ENCODE measurements around the gene SLC22A16. TPM values are rescaled to one million over a fixed set of nuclear protein-coding genes. Genes with fewer than 3 reads are reported as not detected.
"Not testable (repeated sequence)": the region's sequence is repeated elsewhere in the genome, so short reads cannot be mapped to it uniquely, and the experiment has no call there.

SLC22A16 gene
- total RNA-seq, 1 experiment from 2014 or later = not detected

DNA sequence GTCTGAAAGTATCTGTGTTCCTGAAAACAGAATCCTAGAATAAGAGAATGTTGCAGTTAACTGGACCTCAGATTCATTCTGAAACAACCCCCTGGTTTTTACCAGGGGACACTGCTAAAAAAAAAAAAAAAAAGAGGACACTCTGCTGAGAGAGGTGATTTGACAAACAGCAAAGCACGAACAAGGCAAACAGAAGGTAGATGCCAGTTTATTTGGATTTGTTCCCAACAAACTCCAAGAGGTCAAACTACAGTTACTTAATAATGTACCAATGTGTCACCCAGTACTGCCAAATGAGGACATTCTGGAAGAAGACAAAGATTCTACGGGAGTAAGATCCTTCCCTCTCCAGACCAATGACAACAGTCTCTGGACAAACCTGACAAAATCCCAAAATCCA, 40.6 kb upstream of the SLC22A16 start:
- ChIA-PET CTCF (no interaction called here), POLR2A (no interaction called here)
- Mint-ChIP-seq H3K4me1 (peaks cover 17% of the 10 kb centered on the region), H3K4me3 (no peak overlapping the region), H3K36me3 (peaks cover 5% of the 10 kb centered on the region; the same call in 1 of the 2 replicates), H3K27me3 (ENCODE audit: low read depth) (peaks cover 29% of the 10 kb centered on the region), H3K27ac (no peak overlapping the region; the same call in 1 of the 2 replicates), H3K9me3 (peaks cover 7% of the 10 kb centered on the region)
- ATAC-seq = no peak
- no peak for DNase-seq (ENCODE audit: low spot score)
- TF ChIP-seq ATF6 (CRISPR knock-in tag; IDR thresholded peaks at IDR 0.05) (no peak), FOXP1 (CRISPR knock-in tag; IDR thresholded peaks at IDR 0.05; ENCODE audit: borderline replicate concordance) (no peak), GTF2I (CRISPR knock-in tag; conservative IDR thresholded peaks at IDR 0.05) (no peak), TP53 (CRISPR knock-in tag; IDR thresholded peaks at IDR 0.05) (no peak), CREB1 (CRISPR knock-in tag; IDR thresholded peaks at IDR 0.05) (no peak)

GRCh38 chr6:110514818-110515217, 38.4 kb upstream of the SLC22A16 start:
- Mint-ChIP-seq H3K36me3 (peaks cover 5% of the 10 kb centered on the region; the same call in 1 of the 2 replicates), H3K27ac (no peak overlapping the region)
- no peak for ATAC-seq

GRCh38 chr6:110512991-110513390, 36.6 kb upstream of the SLC22A16 start:
- no peak for DNase-seq (ENCODE audit: low spot score)
- ChIA-PET POLR2A (interaction anchor here (0.6 kb wide), 1 partner anchor 243 kb away, joined by 3 read pairs; no protein-coding TSS in a partner anchor), CTCF (no interaction called here)
- no peak for ATAC-seq
- Mint-ChIP-seq H3K4me1 (peaks cover 35% of the 10 kb centered on the region), H3K36me3 (peaks cover 10% of the 10 kb centered on the region), H3K4me3 (no peak overlapping the region), H3K27ac (no peak overlapping the region), H3K27me3 (ENCODE audit: low read depth) (peaks cover 69% of the 10 kb centered on the region), H3K9me3 (peaks cover 17% of the 10 kb centered on the region)
- TF ChIP-seq, protein P1, sequence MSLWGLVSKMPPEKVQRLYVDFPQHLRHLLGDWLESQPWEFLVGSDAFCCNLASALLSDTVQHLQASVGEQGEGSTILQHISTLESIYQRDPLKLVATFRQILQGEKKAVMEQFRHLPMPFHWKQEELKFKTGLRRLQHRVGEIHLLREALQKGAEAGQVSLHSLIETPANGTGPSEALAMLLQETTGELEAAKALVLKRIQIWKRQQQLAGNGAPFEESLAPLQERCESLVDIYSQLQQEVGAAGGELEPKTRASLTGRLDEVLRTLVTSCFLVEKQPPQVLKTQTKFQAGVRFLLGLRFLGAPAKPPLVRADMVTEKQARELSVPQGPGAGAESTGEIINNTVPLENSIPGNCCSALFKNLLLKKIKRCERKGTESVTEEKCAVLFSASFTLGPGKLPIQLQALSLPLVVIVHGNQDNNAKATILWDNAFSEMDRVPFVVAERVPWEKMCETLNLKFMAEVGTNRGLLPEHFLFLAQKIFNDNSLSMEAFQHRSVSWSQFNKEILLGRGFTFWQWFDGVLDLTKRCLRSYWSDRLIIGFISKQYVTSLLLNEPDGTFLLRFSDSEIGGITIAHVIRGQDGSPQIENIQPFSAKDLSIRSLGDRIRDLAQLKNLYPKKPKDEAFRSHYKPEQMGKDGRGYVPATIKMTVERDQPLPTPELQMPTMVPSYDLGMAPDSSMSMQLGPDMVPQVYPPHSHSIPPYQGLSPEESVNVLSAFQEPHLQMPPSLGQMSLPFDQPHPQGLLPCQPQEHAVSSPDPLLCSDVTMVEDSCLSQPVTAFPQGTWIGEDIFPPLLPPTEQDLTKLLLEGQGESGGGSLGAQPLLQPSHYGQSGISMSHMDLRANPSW (CRISPR knock-in tag; conservative IDR thresholded peaks at IDR 0.05; ENCODE audit: low read depth) = no peak

More at GRCh38 chr6:110514818-110515217, 38.4 kb upstream of the SLC22A16 start:
- H3K27me3 Mint-ChIP-seq (ENCODE audit: low read depth) = peaks cover 51% of the 10 kb centered on the region
- peaks cover 9% of the 10 kb centered on the region for H3K9me3 Mint-ChIP-seq
- ChIA-PET POLR2A (no interaction called here), CTCF (no interaction called here)
- TF ChIP-seq JUN (CRISPR knock-in tag; IDR thresholded peaks at IDR 0.05) (no peak), NR2C2 (CRISPR knock-in tag; IDR thresholded peaks at IDR 0.05) (no peak), ELF4 (CRISPR knock-in tag; IDR thresholded peaks at IDR 0.05; ENCODE audit: low read depth) (no peak), ZNF396 (CRISPR knock-in tag; IDR thresholded peaks at IDR 0.05; ENCODE audit: borderline replicate concordance) (no peak), FOXJ3 (CRISPR knock-in tag; IDR thresholded peaks at IDR 0.05; ENCODE audit: borderline replicate concordance) (no peak), RORB (CRISPR knock-in tag; IDR thresholded peaks at IDR 0.05) (no peak), MXD4 (CRISPR knock-in tag; IDR thresholded peaks at IDR 0.05; ENCODE audit: borderline replicate concordance) (no peak), NR3C1 (CRISPR knock-in tag; conservative IDR thresholded peaks at IDR 0.05; ENCODE audit: low read depth) (no peak)
- TF ChIP-seq, protein P2, sequence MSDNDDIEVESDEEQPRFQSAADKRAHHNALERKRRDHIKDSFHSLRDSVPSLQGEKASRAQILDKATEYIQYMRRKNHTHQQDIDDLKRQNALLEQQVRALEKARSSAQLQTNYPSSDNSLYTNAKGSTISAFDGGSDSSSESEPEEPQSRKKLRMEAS (CRISPR knock-in tag; IDR thresholded peaks at IDR 0.05) = no peak
- TF ChIP-seq, protein P3, sequence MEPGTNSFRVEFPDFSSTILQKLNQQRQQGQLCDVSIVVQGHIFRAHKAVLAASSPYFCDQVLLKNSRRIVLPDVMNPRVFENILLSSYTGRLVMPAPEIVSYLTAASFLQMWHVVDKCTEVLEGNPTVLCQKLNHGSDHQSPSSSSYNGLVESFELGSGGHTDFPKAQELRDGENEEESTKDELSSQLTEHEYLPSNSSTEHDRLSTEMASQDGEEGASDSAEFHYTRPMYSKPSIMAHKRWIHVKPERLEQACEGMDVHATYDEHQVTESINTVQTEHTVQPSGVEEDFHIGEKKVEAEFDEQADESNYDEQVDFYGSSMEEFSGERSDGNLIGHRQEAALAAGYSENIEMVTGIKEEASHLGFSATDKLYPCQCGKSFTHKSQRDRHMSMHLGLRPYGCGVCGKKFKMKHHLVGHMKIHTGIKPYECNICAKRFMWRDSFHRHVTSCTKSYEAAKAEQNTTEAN (CRISPR knock-in tag; IDR thresholded peaks at IDR 0.05) = no peak
- no peak for DNase-seq (ENCODE audit: low spot score)
- no peak overlapping the region for H3K4me3 Mint-ChIP-seq
- H3K4me1 Mint-ChIP-seq = peaks cover 34% of the 10 kb centered on the region

GRCh38 chr6:110512549-110512948, 36.1 kb upstream of the SLC22A16 start:
- ATAC-seq; DNase-seq (ENCODE audit: low spot score); H3K36me3 Mint-ChIP-seq; H3K27ac Mint-ChIP-seq; H3K4me3 Mint-ChIP-seq; CTCF ChIA-PET: not testable (repeated sequence)
- H3K27me3 Mint-ChIP-seq (ENCODE audit: low read depth) = peaks cover 70% of the 10 kb centered on the region
- peaks cover 18% of the 10 kb centered on the region for H3K9me3 Mint-ChIP-seq
- POLR2A ChIA-PET = interaction anchor here (0.6 kb wide), 1 partner anchor 242 kb away, joined by 3 read pairs; no protein-coding TSS in a partner anchor
- H3K4me1 Mint-ChIP-seq = peaks cover 31% of the 10 kb centered on the region
